ENCODE results near the gene NLRP9. TPM values are rescaled to one million over a fixed set of nuclear protein-coding genes. Genes with fewer than 3 reads are reported as not detected.

The NLRP9 gene
- total and polyA plus RNA-seq, 4 experiments from 2014 or later = not detected

DNA sequence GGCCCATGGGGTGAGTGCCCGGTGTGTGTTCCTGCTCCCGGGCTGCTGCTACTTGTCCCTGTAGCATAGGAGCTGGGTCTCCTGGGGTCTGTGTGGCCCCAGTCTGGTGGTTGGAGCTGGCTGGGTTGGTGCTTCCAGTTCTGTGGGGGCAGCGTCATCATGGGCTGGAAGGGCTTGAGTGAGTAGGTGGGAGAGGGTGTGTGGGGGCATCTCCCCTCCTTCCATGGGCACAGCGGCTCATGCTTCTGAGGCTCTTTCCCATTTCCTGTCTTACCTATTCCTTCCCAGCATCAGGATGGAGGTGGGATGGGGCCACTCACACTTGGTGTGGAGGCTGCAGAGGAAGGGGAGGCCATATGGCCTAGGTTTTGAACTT lies 71.2 kb downstream of the NLRP9 start:
- no peak overlapping the region for H3K4me3 Mint-ChIP-seq
- intact Hi-C loops (cut with micrococcal nuclease) = no loop called here

DNA sequence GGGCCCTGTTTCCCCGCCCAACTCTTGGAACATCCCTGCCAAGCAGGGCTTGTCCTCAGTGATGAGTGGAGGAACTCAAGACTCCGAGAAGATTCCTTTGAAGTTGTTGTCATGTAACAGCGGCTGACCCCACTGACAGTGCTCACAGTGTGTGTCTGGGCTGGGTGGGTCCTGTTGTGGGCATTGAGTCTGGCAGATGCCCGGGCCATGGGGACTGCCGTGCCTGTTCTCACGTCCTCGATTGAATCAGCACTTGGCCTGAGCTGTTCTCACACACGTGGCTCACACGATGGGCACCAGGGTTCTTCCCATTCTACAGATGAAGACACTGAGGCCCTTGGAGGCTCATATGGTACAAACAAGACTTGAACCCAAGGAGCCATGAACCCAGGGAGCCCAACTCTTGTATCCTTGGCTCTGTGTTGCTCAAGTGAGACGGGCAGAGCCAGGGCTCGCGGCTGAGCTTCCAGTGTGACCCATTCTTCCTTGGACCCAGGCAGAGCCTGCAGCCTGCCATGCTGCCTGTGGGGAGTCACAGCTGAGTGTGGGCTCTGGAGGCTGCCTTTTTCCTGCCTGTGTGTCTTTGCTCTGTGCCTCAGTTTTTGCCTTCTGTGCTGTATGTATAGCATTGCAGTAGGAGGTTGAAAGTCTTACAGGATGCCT lies 71.7 kb downstream of the NLRP9 start:
- H3K27me3 ChIP-seq (ENCODE audit: insufficient read depth, low read length) = no peaks in the 10 kb centered on the region
- Mint-ChIP-seq H3K27ac (no peak overlapping the region), H3K4me1 (peaks cover 12 to 65% (median 26%) of the 10 kb centered on the region in 4 donors), H3K27me3 (no peaks in the 10 kb centered on the region), H3K4me3 (no peak overlapping the region), H3K36me3 (peaks cover 38 to 78% of the 10 kb centered on the region in 2 donors), H3K9me3 (peaks cover 0 to 6% (median 0%) of the 10 kb centered on the region in 8 donors)
- peaks cover 89% of the 10 kb centered on the region for H3K36me3 ChIP-seq (ENCODE audit: insufficient read depth, low read length)
- H3K9me3 ChIP-seq (ENCODE audit: control insufficient read depth in 1 of 2, low read length in 2 of 2) = no peaks in the 10 kb centered on the region
- H3K4me3 ChIP-seq (ENCODE audit: low read length in 2 of 2) = no peak overlapping the region
- CTCF ChIA-PET (ENCODE audit: partially characterized antibody) = interaction anchor here (0.8 kb wide), 1 partner anchor 13 kb away, joined by 5 read pairs; no protein-coding TSS in a partner anchor
- no peak for DNase-seq
- intact Hi-C loops (cut with micrococcal nuclease) = no loop called here
- H3K27ac ChIP-seq (ENCODE audit: low read depth, low read length) = no peak overlapping the region
- H3K4me1 ChIP-seq (ENCODE audit: insufficient read depth, low read length) = peaks cover 21% of the 10 kb centered on the region
- POLR2A ChIA-PET (ENCODE audit: partially characterized antibody) = interaction anchor here (2.0 to 3.3 kb wide), 2 partner anchors 9 to 12 kb away, joined by 7 to 19 read pairs; partner anchors contain the start of gene U2AF2

More for the DNA sequence above, 71.2 kb downstream of the NLRP9 start:
- H3K27me3 ChIP-seq (ENCODE audit: insufficient read depth, low read length) = no peaks in the 10 kb centered on the region
- Mint-ChIP-seq H3K27me3 (no peaks in the 10 kb centered on the region), H3K36me3 (peaks cover 34 to 74% of the 10 kb centered on the region in 2 donors), H3K9me3 (peaks cover 0 to 6% (median 0%) of the 10 kb centered on the region in 8 donors), H3K27ac (peak overlapping the region in 1 of 7 donors; percentile 48), H3K4me1 (peaks cover 10 to 68% (median 23%) of the 10 kb centered on the region in 4 donors)
- H3K4me3 ChIP-seq (ENCODE audit: low read length in 2 of 2) = no peak overlapping the region
- POLR2A ChIA-PET (ENCODE audit: partially characterized antibody) = interaction anchor here (2.0 to 3.3 kb wide), 2 partner anchors 10 to 12 kb away, joined by 7 to 19 read pairs; partner anchors contain the start of gene U2AF2
- CTCF ChIA-PET (ENCODE audit: partially characterized antibody) = no interaction called here
- no peak for DNase-seq
- H3K9me3 ChIP-seq (ENCODE audit: control insufficient read depth in 1 of 2, low read length in 2 of 2) = no peaks in the 10 kb centered on the region
- peaks cover 84% of the 10 kb centered on the region for H3K36me3 ChIP-seq (ENCODE audit: insufficient read depth, low read length)
- H3K4me1 ChIP-seq (ENCODE audit: insufficient read depth, low read length) = peaks cover 22% of the 10 kb centered on the region
- H3K27ac ChIP-seq (ENCODE audit: low read depth, low read length) = no peak overlapping the region

DNA sequence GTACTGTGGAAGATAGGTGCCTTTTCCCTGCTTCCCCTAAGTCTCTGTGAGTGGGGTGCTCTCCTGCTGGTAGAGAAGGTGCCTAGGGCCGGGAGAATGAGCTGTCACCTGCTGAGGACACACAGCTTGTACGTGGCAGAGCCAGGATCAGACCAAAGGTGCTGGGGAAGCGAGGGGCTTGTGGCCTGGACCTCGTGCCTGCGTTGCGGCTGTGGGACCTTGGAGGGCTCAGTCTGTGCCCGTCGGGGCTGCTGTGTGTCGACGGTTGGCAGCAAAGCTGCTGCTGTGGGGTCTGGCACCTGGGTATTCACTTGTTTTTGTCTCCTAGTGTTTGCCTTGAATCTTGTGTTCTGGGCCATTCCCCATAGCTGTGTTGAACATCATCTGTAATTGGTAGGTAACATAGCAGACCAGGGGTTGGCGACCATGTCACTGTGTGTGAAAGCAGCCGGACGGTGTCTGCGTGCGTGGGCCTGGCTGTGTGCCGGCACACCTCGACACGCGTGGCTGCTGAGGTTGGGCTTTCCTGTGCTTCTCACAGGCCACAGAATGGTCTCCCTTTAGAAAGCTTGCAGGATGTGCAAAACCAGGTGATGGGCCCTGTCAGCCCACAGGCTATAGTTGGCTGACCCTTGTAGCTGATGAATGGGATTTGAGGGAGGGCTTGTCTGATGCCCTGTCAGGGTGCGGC lies 74.2 kb downstream of the NLRP9 start:
- POLR2A ChIA-PET (ENCODE audit: partially characterized antibody) = no interaction called here
- peaks cover 0 to 5% (median 0%) of the 10 kb centered on the region in 8 donors for H3K9me3 Mint-ChIP-seq
- H3K4me3 ChIP-seq (ENCODE audit: low read length in 2 of 2) = no peak overlapping the region
- peak overlapping the region in 1 of 8 donors; percentile 45 for H3K4me3 Mint-ChIP-seq
- H3K27me3 ChIP-seq (ENCODE audit: insufficient read depth, low read length) = no peaks in the 10 kb centered on the region
- CTCF ChIA-PET (ENCODE audit: partially characterized antibody) = interaction anchor here (1.0 to 1.1 kb wide), 2 partner anchors 9 to 11 kb away, joined by 3 read pairs; partner anchors contain the start of gene U2AF2
- H3K36me3 Mint-ChIP-seq = peaks cover 34 to 71% of the 10 kb centered on the region in 2 donors
- DNase-seq = peak in 1 of 5 donors; percentile 30
- H3K27ac Mint-ChIP-seq = peak overlapping the region in 1 of 7 donors; percentile 76
- no peaks in the 10 kb centered on the region for H3K27me3 Mint-ChIP-seq
- H3K4me1 ChIP-seq (ENCODE audit: insufficient read depth, low read length) = peaks cover 14% of the 10 kb centered on the region
- peaks cover 12 to 54% (median 23%) of the 10 kb centered on the region in 4 donors for H3K4me1 Mint-ChIP-seq
- intact Hi-C loops (cut with micrococcal nuclease) = no loop called here
- H3K36me3 ChIP-seq (ENCODE audit: insufficient read depth, low read length) = peaks cover 92% of the 10 kb centered on the region
- H3K9me3 ChIP-seq (ENCODE audit: control insufficient read depth in 1 of 2, low read length in 2 of 2) = no peaks in the 10 kb centered on the region
- no peak overlapping the region for H3K27ac ChIP-seq (ENCODE audit: low read depth, low read length)

DNA sequence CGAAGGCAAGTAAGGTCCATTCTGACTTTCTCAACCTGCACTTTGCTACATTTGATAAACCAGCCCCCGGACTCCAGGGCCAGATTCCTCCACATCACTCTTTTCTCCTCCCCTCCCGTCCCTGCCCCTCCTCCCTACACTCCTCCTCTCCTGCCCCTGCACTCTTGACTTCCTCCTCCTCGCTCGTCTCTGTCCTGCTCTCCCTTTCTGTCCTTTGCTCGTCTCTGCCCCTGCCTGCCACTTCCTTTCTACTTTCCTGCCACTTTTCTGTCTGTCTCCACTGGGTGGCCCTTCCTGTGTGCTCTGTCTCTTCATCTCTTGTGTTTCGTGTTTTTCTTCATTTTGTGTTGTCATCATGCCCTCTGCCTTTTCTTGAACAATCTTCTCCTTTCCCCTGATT lies 76.4 kb downstream of the NLRP9 start:
- Mint-ChIP-seq H3K4me1 (peaks cover 25 to 60% (median 38%) of the 10 kb centered on the region in 4 donors), H3K4me3 (peak overlapping the region in 1 of 8 donors; percentile 66), H3K27me3 (no peaks in the 10 kb centered on the region), H3K27ac (peak overlapping the region in 4 of 7 donors; percentile 6 to 82 (median 78)), H3K36me3 (peaks cover 35 to 67% of the 10 kb centered on the region in 2 donors), H3K9me3 (peaks cover 0 to 7% (median 0%) of the 10 kb centered on the region in 8 donors)
- Histone ChIP-seq H3K4me1 (ENCODE audit: insufficient read depth, low read length) (peaks cover 36% of the 10 kb centered on the region), H3K9me3 (ENCODE audit: control insufficient read depth in 1 of 2, low read length in 2 of 2) (no peaks in the 10 kb centered on the region), H3K4me3 (ENCODE audit: low read length in 2 of 2) (no peak overlapping the region), H3K27me3 (ENCODE audit: insufficient read depth, low read length) (no peaks in the 10 kb centered on the region), H3K36me3 (ENCODE audit: insufficient read depth, low read length) (peaks cover 71% of the 10 kb centered on the region), H3K27ac (ENCODE audit: low read depth, low read length) (no peak overlapping the region)
- POLR2A ChIA-PET (ENCODE audit: partially characterized antibody) = no interaction called here
- CTCF ChIA-PET (ENCODE audit: partially characterized antibody) = no interaction called here
- DNase-seq = no peak
- intact Hi-C loops (cut with micrococcal nuclease) = no loop called here

DNA sequence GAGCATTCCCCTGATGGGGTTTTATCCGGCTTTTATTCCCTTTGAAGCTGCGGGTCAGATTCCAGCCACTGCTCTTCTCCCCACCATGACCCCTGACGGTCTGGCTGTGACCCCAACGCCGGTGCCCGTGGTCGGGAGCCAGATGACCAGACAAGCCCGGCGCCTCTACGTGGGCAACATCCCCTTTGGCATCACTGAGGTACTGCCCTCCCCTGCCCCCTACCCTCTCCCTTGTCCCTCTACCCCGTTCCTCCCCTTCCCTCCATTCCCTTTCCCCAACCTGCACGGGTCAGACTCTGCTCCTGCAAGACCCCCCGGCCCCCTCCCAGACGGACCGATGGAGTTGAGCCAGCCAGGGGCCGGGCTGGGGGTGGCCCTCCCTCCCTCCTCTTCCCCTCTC lies 77.2 kb downstream of the NLRP9 start:
- Histone ChIP-seq H3K27ac (ENCODE audit: low read depth, low read length) (no peak overlapping the region), H3K4me3 (ENCODE audit: low read length in 2 of 2) (no peak overlapping the region), H3K4me1 (ENCODE audit: insufficient read depth, low read length) (peaks cover 38% of the 10 kb centered on the region), H3K36me3 (ENCODE audit: insufficient read depth, low read length) (peaks cover 63% of the 10 kb centered on the region), H3K27me3 (ENCODE audit: insufficient read depth, low read length) (no peaks in the 10 kb centered on the region), H3K9me3 (ENCODE audit: control insufficient read depth in 1 of 2, low read length in 2 of 2) (no peaks in the 10 kb centered on the region)
- Mint-ChIP-seq H3K36me3 (peaks cover 35 to 62% of the 10 kb centered on the region in 2 donors), H3K4me3 (no peak overlapping the region), H3K27ac (peak overlapping the region in 2 of 7 donors; percentile 46 to 84), H3K27me3 (no peaks in the 10 kb centered on the region), H3K4me1 (peaks cover 29 to 60% (median 45%) of the 10 kb centered on the region in 4 donors), H3K9me3 (peaks cover 0 to 7% (median 0%) of the 10 kb centered on the region in 8 donors)
- ChIA-PET POLR2A (ENCODE audit: partially characterized antibody) (no interaction called here), CTCF (ENCODE audit: partially characterized antibody) (no interaction called here)
- DNase-seq = no peak
- intact Hi-C loops (cut with micrococcal nuclease) = no loop called here

DNA sequence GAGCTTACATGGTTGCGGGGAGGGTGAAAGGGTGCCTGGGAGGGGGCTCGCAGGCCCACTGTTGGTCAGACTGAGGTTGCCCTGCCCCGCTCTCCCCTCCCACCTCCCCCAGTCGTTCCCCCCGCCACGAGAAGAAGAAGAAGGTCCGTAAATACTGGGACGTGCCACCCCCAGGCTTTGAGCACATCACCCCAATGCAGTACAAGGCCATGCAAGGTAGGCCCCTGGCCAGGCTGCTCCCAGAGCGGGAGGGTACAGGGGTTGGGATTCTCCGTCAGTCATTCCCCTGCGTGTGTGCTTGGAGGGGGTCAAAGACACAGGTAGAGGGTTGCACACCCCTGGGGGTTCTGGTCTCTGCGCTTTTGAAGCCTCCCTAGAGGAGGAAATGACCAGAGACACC lies 77.8 kb downstream of the NLRP9 start:
- Mint-ChIP-seq H3K36me3 (peaks cover 35 to 64% of the 10 kb centered on the region in 2 donors), H3K4me3 (no peak overlapping the region), H3K4me1 (peaks cover 31 to 63% (median 48%) of the 10 kb centered on the region in 4 donors), H3K27ac (peak overlapping the region in 2 of 7 donors; percentile 19 to 84), H3K9me3 (peaks cover 0 to 7% (median 0%) of the 10 kb centered on the region in 8 donors), H3K27me3 (no peaks in the 10 kb centered on the region)
- Histone ChIP-seq H3K9me3 (ENCODE audit: control insufficient read depth in 1 of 2, low read length in 2 of 2) (no peaks in the 10 kb centered on the region), H3K36me3 (ENCODE audit: insufficient read depth, low read length) (peaks cover 60% of the 10 kb centered on the region), H3K4me1 (ENCODE audit: insufficient read depth, low read length) (peaks cover 43% of the 10 kb centered on the region), H3K4me3 (ENCODE audit: low read length in 2 of 2) (no peak overlapping the region), H3K27ac (ENCODE audit: low read depth, low read length) (no peak overlapping the region), H3K27me3 (ENCODE audit: insufficient read depth, low read length) (no peaks in the 10 kb centered on the region)
- DNase-seq = no peak
- intact Hi-C loops (cut with micrococcal nuclease) = no loop called here
- ChIA-PET POLR2A (ENCODE audit: partially characterized antibody) (interaction anchor here (1.3 kb wide), 1 partner anchor 13 kb away, joined by 3 read pairs; no protein-coding TSS in a partner anchor), CTCF (ENCODE audit: partially characterized antibody) (no interaction called here)

DNA sequence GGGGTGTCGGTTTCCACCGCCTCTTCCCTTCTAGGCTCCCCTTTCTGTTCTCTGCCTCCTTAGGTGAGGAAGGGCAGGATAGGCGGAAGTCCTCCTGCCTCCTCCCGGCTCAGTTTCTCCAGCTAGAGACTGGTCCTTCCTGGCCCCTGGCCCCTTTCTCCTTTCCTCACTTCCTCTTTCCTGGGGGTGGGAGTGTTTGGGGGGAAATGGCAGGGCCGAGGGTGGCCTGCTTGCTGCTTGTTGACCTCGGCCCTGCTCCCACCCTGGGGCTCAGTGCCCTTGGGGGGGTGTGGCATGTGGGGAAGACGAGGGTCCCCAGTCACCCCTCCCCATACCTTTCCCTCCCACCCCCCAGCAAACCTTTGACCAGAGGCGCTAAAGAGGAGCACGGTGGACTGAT lies 78.4 kb downstream of the NLRP9 start:
- Mint-ChIP-seq H3K27ac (peak overlapping the region in 6 of 7 donors; percentile 42 to 92 (median 83)), H3K9me3 (peaks cover 0 to 5% (median 0%) of the 10 kb centered on the region in 8 donors), H3K27me3 (no peaks in the 10 kb centered on the region), H3K4me1 (peaks cover 31 to 64% (median 48%) of the 10 kb centered on the region in 4 donors), H3K4me3 (peak overlapping the region in 5 of 8 donors; percentile 38 to 67 (median 49)), H3K36me3 (peaks cover 32 to 64% of the 10 kb centered on the region in 2 donors)
- no peak for DNase-seq
- H3K4me3 ChIP-seq (ENCODE audit: low read length in 2 of 2) = no peak overlapping the region
- H3K27ac ChIP-seq (ENCODE audit: low read depth, low read length) = no peak overlapping the region
- H3K36me3 ChIP-seq (ENCODE audit: insufficient read depth, low read length) = peaks cover 57% of the 10 kb centered on the region
- no peaks in the 10 kb centered on the region for H3K27me3 ChIP-seq (ENCODE audit: insufficient read depth, low read length)
- intact Hi-C loops (cut with micrococcal nuclease) = loop anchor here (10.0 kb wide), 2 partner anchors 1215 to 1555 kb away; partner anchors contain the start of genes LENG8, NDUFA3 and OSCAR
- ChIA-PET POLR2A (ENCODE audit: partially characterized antibody) (interaction anchor here (1.3 kb wide), 1 partner anchor 12 kb away, joined by 3 read pairs; no protein-coding TSS in a partner anchor), CTCF (ENCODE audit: partially characterized antibody) (no interaction called here)
- H3K9me3 ChIP-seq (ENCODE audit: control insufficient read depth in 1 of 2, low read length in 2 of 2) = no peaks in the 10 kb centered on the region
- H3K4me1 ChIP-seq (ENCODE audit: insufficient read depth, low read length) = peaks cover 43% of the 10 kb centered on the region

Data from CD4-positive, alpha-beta memory T cell (primary cell).